NB4 (cell line): Measurements from ENCODE around the gene PAEP.

Experiments used
- DNase-seq: peaks from one replicate; pipeline ENCODE4 v3.0.0; 2010; ENCODE audit warnings: low read depth
- H3K4me3 ChIP-seq: one replicate; pipeline ENCODE4 v1.5.1; 2011; ENCODE audit warnings: mild to moderate bottlenecking, low read depth, low read length, moderate library complexity
- CTCF ChIP-seq: IDR thresholded peaks from one replicate; pipeline ENCODE4 v1.5.1; 2012; ENCODE audit warnings: low read depth, low read length
- MAX ChIP-seq: IDR thresholded peaks from 2 replicates; pipeline ENCODE4 v1.6.1; 2011; ENCODE audit warnings: low read depth, low read length
- MYC ChIP-seq: IDR thresholded peaks from 2 replicates; pipeline ENCODE4 v1.6.1; 2011; ENCODE audit warnings: low read depth, low read length
- POLR2A ChIP-seq: IDR thresholded peaks from 2 replicates; pipeline ENCODE4 v1.6.1; 2011; ENCODE audit warnings: mild to moderate bottlenecking; ENCODE audit not compliant: insufficient read length; ENCODE audit errors: extremely low read depth

Gene PAEP

GRCh38 chr9:135551031-135551430, 10.5 kb upstream of the PAEP start:
- no peak for DNase-seq
- TF ChIP-seq POLR2A (no peak), MYC (no peak), CTCF (no peak), MAX (no peak)
- H3K4me3 ChIP-seq, result no peak overlapping the region

GRCh38 chr9:135551456-135551855, 10.1 kb upstream of the PAEP start:
- H3K4me3 ChIP-seq, result no peak overlapping the region
- TF ChIP-seq MAX, result no peak
- TF ChIP-seq CTCF, result no peak
- TF ChIP-seq POLR2A, result no peak
- TF ChIP-seq MYC, result no peak
- no peak for DNase-seq

- H3K4me3 ChIP-seq, result no peak overlapping the region
- no peak for DNase-seq
- TF ChIP-seq POLR2A (no peak), CTCF (no peak), MAX (no peak), MYC (no peak)
Observed at GRCh38 chr9:135552021-135552697, 9.4 kb upstream of the PAEP start.

- TF ChIP-seq MAX (no peak), POLR2A (no peak), CTCF (no peak), MYC (no peak)
- no peak for DNase-seq
- no peak overlapping the region for H3K4me3 ChIP-seq
Observed at GRCh38 chr9:135552698-135553171, 8.8 kb upstream of the PAEP start.

GRCh38 chr9:135554718-135555117, 6.8 kb upstream of the PAEP start:
- TF ChIP-seq MAX, result no peak
- TF ChIP-seq MYC, result no peak
- TF ChIP-seq CTCF, result no peak

GRCh38 chr9:135555203-135555602, 6.4 kb upstream of the PAEP start:
- no peak overlapping the region for H3K4me3 ChIP-seq
- TF ChIP-seq CTCF (no peak), MYC (no peak), MAX (no peak), POLR2A (no peak)
- DNase-seq, result no peak

More at GRCh38 chr9:135554718-135555117, 6.8 kb upstream of the PAEP start:
- DNase-seq, result no peak
- no peak overlapping the region for H3K4me3 ChIP-seq
